ENCODE results near the gene CNTN4.

GRCh38 chr3:2540115-2540514 is 441.4 kb downstream of the CNTN4 start:
- TF ChIP-seq CTCF (IDR thresholded peaks at IDR 0.05 in 8 of 11, conservative IDR thresholded peaks at IDR 0.05 in 3 of 11) = no peak
- TF ChIP-seq POLR2AphosphoS5 (IDR thresholded peaks at IDR 0.05) = no peak

Measured in spleen (tissue), 7 donors.